HCT116 (cell line): ENCODE results near the gene NT5C1A. TPM values are rescaled to one million over a fixed set of nuclear protein-coding genes. Genes with fewer than 3 reads are reported as not detected.

Experiments
- ATAC-seq: fragments of 200-7000 bp; cut with Tn5 transposase; 2 replicates; pipeline ENCODE4 v1.9.1; 2020; ENCODE audit warnings: mild to moderate bottlenecking, moderate library complexity
- BruUV-seq: library from RNA; stranded (reverse); fragments of 400-500 nt; replicated peaks from 2 replicates; lab custom pipeline; 2021; lab: Mats Ljungman, UMichigan
- CTCF ChIA-PET: fragments of 300-600 bp; sonication (Branson Sonifier 250); formaldehyde crosslinking; loops from one replicate; lab custom pipeline; 2021; ENCODE audit warnings: antibody characterized with exemption; lab: Charles Lee
- POLR2A ChIA-PET: fragments of 300-600, 350-600 bp; sonication (Branson Sonifier 250); formaldehyde crosslinking; loops from one replicate; lab custom pipeline; 2021; ENCODE audit warnings: antibody characterized with exemption; lab: Charles Lee
- RAD21 ChIA-PET, 2 experiments: fragments of 300-600 bp; sonication (Branson Sonifier 250); formaldehyde crosslinking; loops; one replicate each; lab custom pipeline; 2023; ENCODE audit warnings: low total read pairs in 2 of 2; ENCODE audit not compliant: uncharacterized antibody in 2 of 2, unreplicated experiment in 2 of 2, low non-redundant PET in 1 of 2; lab: Charles Lee
- DNase-seq: peaks from one replicate; pipeline ENCODE4 v3.0.0-alpha.2; 2010; ENCODE audit warnings: low read depth, low spot score
- H2AFZ ChIP-seq: fragments of 200-600 bp; shearing (Covaris generic), sonication (generic); 2 replicates; pipeline ENCODE4 v1.6.1; 2017; ENCODE audit warnings: low read depth, mixed run types, mixed read lengths, antibody characterized with exemption, low read length; ENCODE audit not compliant: poor library complexity, severe bottlenecking
- H3K27ac ChIP-seq: 2 replicates; pipeline ENCODE4 v1.5.1; 2012; ENCODE audit warnings: low read depth, low read length
- H3K27me3 ChIP-seq: fragments of 200-600 bp; sonication (generic); 2 replicates; pipeline ENCODE4 v1.6.1; 2016; ENCODE audit warnings: mixed run types, low read length, mixed read lengths; ENCODE audit not compliant: insufficient read depth
- H3K36me3 ChIP-seq, 2 experiments: fragments of 200-500 bp in 1 of 2; fragments of 200-600 bp in 1 of 2; sonication (Bioruptor generic) in 1 of 2; sonication (generic) in 1 of 2; 2 replicates each; pipeline versions ENCODE4 v1.5.1 to v1.6.1; 2014 to 2016; ENCODE audit warnings: low read length in 2 of 2, inconsistent platforms in 1 of 2, mixed read lengths in 1 of 2, mixed run types in 1 of 2; ENCODE audit not compliant: insufficient read depth in 2 of 2, control insufficient read depth in 1 of 2
- H3K4me1 ChIP-seq, 2 experiments: fragments of 200-600 bp in 1 of 2; sonication (generic) in 1 of 2; 2 replicates each; pipeline versions ENCODE4 v1.5.1 to v1.6.1; 2012 to 2017; ENCODE audit warnings: low read length in 2 of 2, inconsistent platforms in 1 of 2, mild to moderate bottlenecking in 1 of 2, mixed read lengths in 1 of 2, mixed run types in 1 of 2, moderate library complexity in 1 of 2; ENCODE audit not compliant: insufficient read depth in 2 of 2, control insufficient read depth in 1 of 2
- H3K4me2 ChIP-seq: fragments of 200-600 bp; sonication (generic); 2 replicates; pipeline ENCODE4 v1.6.1; 2017; ENCODE audit warnings: mixed run types, low read length, mixed read lengths
- H3K4me3 ChIP-seq, 2 experiments: fragments of 200-600 bp in 1 of 2; sonication (generic) in 1 of 2; replicated peaks in 1 of 2; 2 replicates each; pipeline ENCODE4 v1.5.1; 2011 to 2016; ENCODE audit warnings: low read length in 2 of 2, control low read depth in 1 of 2, low read depth in 1 of 2, mild to moderate bottlenecking in 1 of 2, mixed read lengths in 1 of 2, mixed run types in 1 of 2
- H3K79me2 ChIP-seq: fragments of 200-600 bp; sonication (generic); 2 replicates; pipeline ENCODE4 v1.6.1; 2017; ENCODE audit warnings: mild to moderate bottlenecking, mixed run types, low read length, moderate library complexity, mixed read lengths; ENCODE audit not compliant: insufficient read depth
- H3K9ac ChIP-seq: fragments of 200-600 bp; sonication (generic); 2 replicates; pipeline ENCODE4 v1.6.1; 2016; ENCODE audit warnings: low read length, mixed read lengths
- H3K9me2 ChIP-seq: fragments of 200-600 bp; sonication (generic), shearing (Covaris generic); 2 replicates; pipeline ENCODE4 v1.6.1; 2017; ENCODE audit warnings: mixed run types, mild to moderate bottlenecking, moderate library complexity; ENCODE audit not compliant: insufficient read depth
- H3K9me3 ChIP-seq, 2 experiments: fragments of 200-500 bp in 1 of 2; fragments of 200-600 bp in 1 of 2; sonication (Bioruptor generic) in 1 of 2; sonication (generic) in 1 of 2; 2 replicates each; pipeline ENCODE4 v1.6.1; 2014 to 2017; ENCODE audit warnings: low read length in 2 of 2, mixed read lengths in 2 of 2, inconsistent platforms in 1 of 2, low read depth in 1 of 2, mild to moderate bottlenecking in 1 of 2, mixed run types in 1 of 2, moderate library complexity in 1 of 2; ENCODE audit not compliant: control insufficient read depth in 1 of 2, insufficient read depth in 1 of 2
- H4K20me1 ChIP-seq: fragments of 200-600 bp; sonication (generic), shearing (Covaris generic); 2 replicates; pipeline ENCODE4 v1.6.1; 2017; ENCODE audit warnings: mixed run types, mild to moderate bottlenecking, moderate library complexity; ENCODE audit not compliant: insufficient read depth
- ATF3 ChIP-seq: IDR thresholded peaks from 2 replicates; pipeline ENCODE4 v1.6.1; 2012
- CBX3 ChIP-seq: IDR thresholded peaks from 2 replicates; pipeline ENCODE4 v1.6.1; 2012; ENCODE audit warnings: low read depth
- FOSL1 ChIP-seq: IDR thresholded peaks from 2 replicates; pipeline ENCODE4 v1.6.1; 2012; ENCODE audit warnings: low read depth
- POLR2AphosphoS5 ChIP-seq: IDR thresholded peaks from 2 replicates; pipeline ENCODE4 v1.6.1; 2011; ENCODE audit warnings: mild to moderate bottlenecking, low read depth, low read length, moderate library complexity
- RAD21 ChIP-seq: IDR thresholded peaks from 2 replicates; pipeline ENCODE4 v1.6.1; 2012; ENCODE audit warnings: low read depth, mild to moderate bottlenecking
- SRF ChIP-seq: IDR thresholded peaks from 2 replicates; pipeline ENCODE4 v1.6.1; 2012; ENCODE audit warnings: low read depth
- YY1 ChIP-seq: IDR thresholded peaks from 2 replicates; pipeline ENCODE4 v1.6.1; 2011; ENCODE audit warnings: low read length, low read depth, moderate library complexity, mild to moderate bottlenecking; ENCODE audit not compliant: insufficient replicate concordance; ENCODE audit errors: extremely low read depth
- ZFX ChIP-seq: fragments of 450-650 bp; IDR thresholded peaks from 2 replicates; pipeline ENCODE4 v1.6.1; 2017
- ZNF274 ChIP-seq: fragments of 200-500 bp; sonication (Bioruptor generic); IDR thresholded peaks from 2 replicates; pipeline ENCODE4 v1.6.1; 2014; ENCODE audit warnings: mild to moderate bottlenecking, low read depth, low read length, inconsistent platforms
- intact Hi-C: fragments of 100-400 bp; cut with micrococcal nuclease; formaldehyde crosslinking; loops from 2 replicates; pipeline ENCODE4 v1.10.0; 2022
- total RNA-seq: library from RNA; stranded (reverse); gene quantifications from one replicate; pipeline ENCODE4 v1.2.1, GENCODE V29; 2021; ENCODE audit not compliant: unreplicated experiment
- TF ChIP-seq, protein P1 (sequence below): IDR thresholded peaks from 2 replicates; pipeline ENCODE4 v1.6.1; 2012; ENCODE audit warnings: low read depth
- TF ChIP-seq, protein P2 (sequence below), 3 experiments: fragments of 200-600 bp in 1 of 3; sonication (generic) in 1 of 3; IDR thresholded peaks in 2 of 3; conservative IDR thresholded peaks in 1 of 3; 2 replicates each; pipeline ENCODE4 v1.5.1; 2012 to 2017; ENCODE audit warnings: low read depth in 2 of 3, low read length in 2 of 3, antibody characterized with exemption in 1 of 3, borderline replicate concordance in 1 of 3, control low read depth in 1 of 3, mild to moderate bottlenecking in 1 of 3, mixed read lengths in 1 of 3, mixed run types in 1 of 3, moderate library complexity in 1 of 3; ENCODE audit not compliant: insufficient read depth in 1 of 3

NT5C1A gene
- total RNA-seq, 1 experiment from 2014 or later, result not detected

- H3K9ac ChIP-seq, result no peak overlapping the region
- no peak for DNase-seq
- intact Hi-C loops, result no loop called here
- peaks cover 0 to 9% of the 10 kb centered on the region in 2 experiments; a peak in 1 of 4 replicates for H3K4me1 ChIP-seq
- H3K4me2 ChIP-seq, result no peak overlapping the region
- ATAC-seq, result no peak
- no peaks in the 10 kb centered on the region for H3K36me3 ChIP-seq
- H3K79me2 ChIP-seq, result no peaks in the 10 kb centered on the region
- POLR2A ChIA-PET, result interaction anchor here (1.0 to 1.3 kb wide), 2 partner anchors 10 to 11 kb away, joined by 3 read pairs; partner anchors contain the start of gene HPCAL4
- no peaks in the 10 kb centered on the region for H4K20me1 ChIP-seq
- H3K9me2 ChIP-seq, result no peaks in the 10 kb centered on the region
- RAD21 ChIA-PET, result no interaction called here
- BruUV-seq, result no TSS peak
- H2AFZ ChIP-seq, result no peak overlapping the region
- H3K27me3 ChIP-seq, result no peaks in the 10 kb centered on the region
- no peak for TF ChIP-seq ATF3
- TF ChIP-seq FOSL1, result no peak
- no peak for TF ChIP-seq SRF
- TF ChIP-seq POLR2AphosphoS5, result no peak
- TF ChIP-seq ZNF274, result no peak
- no peak for TF ChIP-seq YY1
- no peak for TF ChIP-seq RAD21
- TF ChIP-seq ZFX, result no peak
- no peak for TF ChIP-seq CBX3
- TF ChIP-seq, protein P1, sequence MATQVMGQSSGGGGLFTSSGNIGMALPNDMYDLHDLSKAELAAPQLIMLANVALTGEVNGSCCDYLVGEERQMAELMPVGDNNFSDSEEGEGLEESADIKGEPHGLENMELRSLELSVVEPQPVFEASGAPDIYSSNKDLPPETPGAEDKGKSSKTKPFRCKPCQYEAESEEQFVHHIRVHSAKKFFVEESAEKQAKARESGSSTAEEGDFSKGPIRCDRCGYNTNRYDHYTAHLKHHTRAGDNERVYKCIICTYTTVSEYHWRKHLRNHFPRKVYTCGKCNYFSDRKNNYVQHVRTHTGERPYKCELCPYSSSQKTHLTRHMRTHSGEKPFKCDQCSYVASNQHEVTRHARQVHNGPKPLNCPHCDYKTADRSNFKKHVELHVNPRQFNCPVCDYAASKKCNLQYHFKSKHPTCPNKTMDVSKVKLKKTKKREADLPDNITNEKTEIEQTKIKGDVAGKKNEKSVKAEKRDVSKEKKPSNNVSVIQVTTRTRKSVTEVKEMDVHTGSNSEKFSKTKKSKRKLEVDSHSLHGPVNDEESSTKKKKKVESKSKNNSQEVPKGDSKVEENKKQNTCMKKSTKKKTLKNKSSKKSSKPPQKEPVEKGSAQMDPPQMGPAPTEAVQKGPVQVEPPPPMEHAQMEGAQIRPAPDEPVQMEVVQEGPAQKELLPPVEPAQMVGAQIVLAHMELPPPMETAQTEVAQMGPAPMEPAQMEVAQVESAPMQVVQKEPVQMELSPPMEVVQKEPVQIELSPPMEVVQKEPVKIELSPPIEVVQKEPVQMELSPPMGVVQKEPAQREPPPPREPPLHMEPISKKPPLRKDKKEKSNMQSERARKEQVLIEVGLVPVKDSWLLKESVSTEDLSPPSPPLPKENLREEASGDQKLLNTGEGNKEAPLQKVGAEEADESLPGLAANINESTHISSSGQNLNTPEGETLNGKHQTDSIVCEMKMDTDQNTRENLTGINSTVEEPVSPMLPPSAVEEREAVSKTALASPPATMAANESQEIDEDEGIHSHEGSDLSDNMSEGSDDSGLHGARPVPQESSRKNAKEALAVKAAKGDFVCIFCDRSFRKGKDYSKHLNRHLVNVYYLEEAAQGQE, result no peak
- TF ChIP-seq, protein P2, sequence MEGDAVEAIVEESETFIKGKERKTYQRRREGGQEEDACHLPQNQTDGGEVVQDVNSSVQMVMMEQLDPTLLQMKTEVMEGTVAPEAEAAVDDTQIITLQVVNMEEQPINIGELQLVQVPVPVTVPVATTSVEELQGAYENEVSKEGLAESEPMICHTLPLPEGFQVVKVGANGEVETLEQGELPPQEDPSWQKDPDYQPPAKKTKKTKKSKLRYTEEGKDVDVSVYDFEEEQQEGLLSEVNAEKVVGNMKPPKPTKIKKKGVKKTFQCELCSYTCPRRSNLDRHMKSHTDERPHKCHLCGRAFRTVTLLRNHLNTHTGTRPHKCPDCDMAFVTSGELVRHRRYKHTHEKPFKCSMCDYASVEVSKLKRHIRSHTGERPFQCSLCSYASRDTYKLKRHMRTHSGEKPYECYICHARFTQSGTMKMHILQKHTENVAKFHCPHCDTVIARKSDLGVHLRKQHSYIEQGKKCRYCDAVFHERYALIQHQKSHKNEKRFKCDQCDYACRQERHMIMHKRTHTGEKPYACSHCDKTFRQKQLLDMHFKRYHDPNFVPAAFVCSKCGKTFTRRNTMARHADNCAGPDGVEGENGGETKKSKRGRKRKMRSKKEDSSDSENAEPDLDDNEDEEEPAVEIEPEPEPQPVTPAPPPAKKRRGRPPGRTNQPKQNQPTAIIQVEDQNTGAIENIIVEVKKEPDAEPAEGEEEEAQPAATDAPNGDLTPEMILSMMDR (IDR thresholded peaks at IDR 0.05 in 2 of 3, conservative IDR thresholded peaks at IDR 0.05 in 1 of 3; ENCODE audit: borderline replicate concordance in 1 of 3, insufficient read depth in 1 of 3, low read depth in 2 of 3, low read length in 2 of 3), result no peak
- no peak overlapping the region for H3K27ac ChIP-seq
- no peak overlapping the region for H3K4me3 ChIP-seq
- H3K9me3 ChIP-seq, result no peaks in the 10 kb centered on the region
- CTCF ChIA-PET, result no interaction called here
These were observed 8.8 kb upstream of the NT5C1A start for GRCh38 chr1:39680751-39681150.
